Measurements from ENCODE around the gene CST5. TPM values are rescaled to one million over a fixed set of nuclear protein-coding genes. Genes with fewer than 3 reads are reported as not detected.
A peak's percentile ranks its signal among the peaks of the same experiment; 100 is the strongest.

CST5 gene
- polyA plus RNA-seq, 1 donor (not counting 4 experiments of a cell fraction or from before 2014, with no cell fraction given): not detected

GRCh38 chr20:23857962-23858595 lies 21.5 kb downstream of the CST5 start:
- no peak overlapping the region for H3K4me2 ChIP-seq (ENCODE audit: control insufficient read depth, extremely low read depth, insufficient read depth, low read depth, low read length)
- H3K9me3 ChIP-seq (ENCODE audit: control insufficient read depth, low read depth, low read length): no peaks in the 10 kb centered on the region
- H3K4me1 ChIP-seq (ENCODE audit: control insufficient read depth, extremely low read depth, insufficient read depth, low read length): no peaks in the 10 kb centered on the region
- no peaks in the 10 kb centered on the region for H3K27me3 ChIP-seq (ENCODE audit: control insufficient read depth, extremely low read depth, insufficient read depth, low read length)
- H3K36me3 ChIP-seq (ENCODE audit: control insufficient read depth in 2 of 2, extremely low read depth in 1 of 2, insufficient read depth in 2 of 2, low read length in 2 of 2): no peaks in the 10 kb centered on the region
- no peaks in the 10 kb centered on the region for H4K20me1 ChIP-seq (ENCODE audit: control insufficient read depth, extremely low read depth, insufficient read depth, low read length)
- H3K79me2 ChIP-seq (ENCODE audit: control insufficient read depth, insufficient read depth, low read length): no peaks in the 10 kb centered on the region
- DNase-seq (ENCODE audit: low read depth, low spot score): no peak
- H3K9ac ChIP-seq (ENCODE audit: control insufficient read depth, extremely low read depth, insufficient read depth, low read length): no peak overlapping the region
- no peak overlapping the region for H3K4me3 ChIP-seq (ENCODE audit: control insufficient read depth in 2 of 3, extremely low read depth in 1 of 3, insufficient read depth in 2 of 3, low read depth in 1 of 3, low read length in 3 of 3)
- dilution Hi-C loops (cut with MboI; ENCODE audit: extremely low pct_ligation_motif_present, low sequenced_read_pairs): no loop called here
- no peaks in the 10 kb centered on the region for H3K9me1 ChIP-seq (ENCODE audit: control insufficient read depth, extremely low read depth, insufficient read depth, low read length)
- no peak overlapping the region for H3K27ac ChIP-seq (ENCODE audit: control insufficient read depth, insufficient read depth, low read length)
- TF ChIP-seq CTCF (optimal IDR thresholded peaks at IDR 0.05 in 1 of 3, IDR thresholded peaks at IDR 0.05 in 1 of 3, conservative IDR thresholded peaks at IDR 0.05 in 1 of 3; ENCODE audit: extremely low read depth in 1 of 3, insufficient read depth in 2 of 3, low read length in 3 of 3): no peak
- no peak for TF ChIP-seq EZH2 (IDR thresholded peaks at IDR 0.05; ENCODE audit: low read length)
- no peak overlapping the region for H2AFZ ChIP-seq (ENCODE audit: control insufficient read depth, low read length)
- no peak for FAIRE-seq

GRCh38 chr20:23856736-23857135 lies 22.8 kb downstream of the CST5 start:
- no peak overlapping the region for H3K4me2 ChIP-seq (ENCODE audit: control insufficient read depth, extremely low read depth, insufficient read depth, low read depth, low read length)
- dilution Hi-C loops (cut with MboI; ENCODE audit: extremely low pct_ligation_motif_present, low sequenced_read_pairs): no loop called here
- H2AFZ ChIP-seq (ENCODE audit: control insufficient read depth, low read length): no peak overlapping the region
- no peaks in the 10 kb centered on the region for H4K20me1 ChIP-seq (ENCODE audit: control insufficient read depth, extremely low read depth, insufficient read depth, low read length)
- no peaks in the 10 kb centered on the region for H3K9me3 ChIP-seq (ENCODE audit: control insufficient read depth, low read depth, low read length)
- no peaks in the 10 kb centered on the region for H3K27me3 ChIP-seq (ENCODE audit: control insufficient read depth, extremely low read depth, insufficient read depth, low read length)
- H3K9ac ChIP-seq (ENCODE audit: control insufficient read depth, extremely low read depth, insufficient read depth, low read length): no peak overlapping the region
- no peaks in the 10 kb centered on the region for H3K4me1 ChIP-seq (ENCODE audit: control insufficient read depth, extremely low read depth, insufficient read depth, low read length)
- no peak overlapping the region for H3K4me3 ChIP-seq (ENCODE audit: control insufficient read depth in 2 of 3, extremely low read depth in 1 of 3, insufficient read depth in 2 of 3, low read depth in 1 of 3, low read length in 3 of 3)
- no peaks in the 10 kb centered on the region for H3K36me3 ChIP-seq (ENCODE audit: control insufficient read depth in 2 of 2, extremely low read depth in 1 of 2, insufficient read depth in 2 of 2, low read length in 2 of 2)
- peak; percentile 62 for FAIRE-seq
- no peak for DNase-seq (ENCODE audit: low read depth, low spot score)
- no peaks in the 10 kb centered on the region for H3K79me2 ChIP-seq (ENCODE audit: control insufficient read depth, insufficient read depth, low read length)
- no peak overlapping the region for H3K27ac ChIP-seq (ENCODE audit: control insufficient read depth, insufficient read depth, low read length)
- TF ChIP-seq CTCF (optimal IDR thresholded peaks at IDR 0.05 in 1 of 3, IDR thresholded peaks at IDR 0.05 in 1 of 3, conservative IDR thresholded peaks at IDR 0.05 in 1 of 3; ENCODE audit: extremely low read depth in 1 of 3, insufficient read depth in 2 of 3, low read length in 3 of 3): no peak
- TF ChIP-seq EZH2 (IDR thresholded peaks at IDR 0.05; ENCODE audit: low read length): no peak
- no peaks in the 10 kb centered on the region for H3K9me1 ChIP-seq (ENCODE audit: control insufficient read depth, extremely low read depth, insufficient read depth, low read length)

Measured in keratinocyte (primary cell).